Stimulated activated CD8-positive, alpha-beta memory T cell treated with anti-CD3 and anti-CD28 coated beads, Interleukin-15, amount 100 ng/mL, for 4 hours (primary cell): ENCODE data around the gene CNIH3.

Experiments
- DNase-seq, 2 donors: peaks; one replicate each; pipeline ENCODE4 v3.0.0-alpha.2; 2020; ENCODE audit warnings: low read depth in 2 of 2

The CNIH3 gene

DNA sequence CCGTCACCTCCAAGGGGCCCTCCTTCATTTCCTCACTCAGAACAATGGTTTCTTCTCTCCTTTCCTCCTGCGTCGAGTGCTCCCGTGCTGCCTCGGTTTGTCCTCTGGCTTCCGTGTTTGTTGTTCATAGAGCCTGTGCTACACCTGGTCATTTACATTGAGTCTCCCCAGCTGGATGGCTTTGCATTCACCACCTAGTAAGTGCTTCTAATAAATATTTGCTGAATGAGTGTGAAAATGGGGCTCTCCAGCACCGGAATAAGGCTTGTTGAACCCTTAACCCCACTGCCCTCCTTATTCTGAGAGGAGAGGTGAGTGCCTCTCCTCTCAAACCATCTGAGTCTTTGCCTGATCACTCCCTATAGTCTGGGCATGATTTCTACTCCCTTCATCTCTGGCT, 104.9 kb downstream of the CNIH3 start:
- DNase-seq, result no peak

DNA sequence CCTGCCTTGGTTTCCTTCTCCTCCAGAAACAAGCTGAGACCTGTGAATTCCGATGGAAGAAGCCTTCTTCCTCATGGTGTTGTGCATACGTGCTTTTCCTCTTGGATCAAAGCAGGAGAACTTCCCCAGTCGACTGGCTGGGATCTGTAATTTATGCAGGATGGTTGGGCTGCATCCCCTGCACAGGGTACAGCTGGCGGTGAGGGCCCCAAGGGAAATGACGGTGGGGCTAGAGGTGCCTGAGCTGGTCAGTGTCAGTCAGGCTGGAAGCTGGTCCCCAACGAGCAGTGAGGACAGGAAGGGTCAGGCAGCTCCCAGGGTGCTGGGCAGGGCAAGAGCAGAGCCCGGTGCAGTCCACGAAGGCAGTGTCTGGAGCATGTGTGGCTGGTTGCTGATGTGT, 106.7 kb downstream of the CNIH3 start:
- no peak for DNase-seq

DNA sequence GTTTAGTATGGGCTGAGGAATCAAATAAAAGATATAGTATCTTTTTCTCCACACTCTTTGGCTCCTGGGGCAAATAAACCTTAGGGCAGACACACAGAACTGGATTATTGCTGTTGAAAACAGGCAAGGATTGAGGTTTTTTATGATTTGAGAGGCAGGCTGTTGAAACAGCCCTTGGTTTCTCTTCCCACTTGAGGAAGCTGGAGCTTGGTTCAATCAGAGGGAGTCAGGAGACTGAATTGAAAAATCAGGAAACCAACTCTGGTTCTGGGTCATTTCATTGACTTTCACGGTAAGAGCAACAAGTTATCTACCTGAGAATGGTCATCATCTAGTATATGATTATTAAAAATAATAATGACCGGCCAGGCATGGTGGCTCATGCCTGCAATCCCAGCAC, 108.4 kb downstream of the CNIH3 start:
- DNase-seq, result no peak

DNA sequence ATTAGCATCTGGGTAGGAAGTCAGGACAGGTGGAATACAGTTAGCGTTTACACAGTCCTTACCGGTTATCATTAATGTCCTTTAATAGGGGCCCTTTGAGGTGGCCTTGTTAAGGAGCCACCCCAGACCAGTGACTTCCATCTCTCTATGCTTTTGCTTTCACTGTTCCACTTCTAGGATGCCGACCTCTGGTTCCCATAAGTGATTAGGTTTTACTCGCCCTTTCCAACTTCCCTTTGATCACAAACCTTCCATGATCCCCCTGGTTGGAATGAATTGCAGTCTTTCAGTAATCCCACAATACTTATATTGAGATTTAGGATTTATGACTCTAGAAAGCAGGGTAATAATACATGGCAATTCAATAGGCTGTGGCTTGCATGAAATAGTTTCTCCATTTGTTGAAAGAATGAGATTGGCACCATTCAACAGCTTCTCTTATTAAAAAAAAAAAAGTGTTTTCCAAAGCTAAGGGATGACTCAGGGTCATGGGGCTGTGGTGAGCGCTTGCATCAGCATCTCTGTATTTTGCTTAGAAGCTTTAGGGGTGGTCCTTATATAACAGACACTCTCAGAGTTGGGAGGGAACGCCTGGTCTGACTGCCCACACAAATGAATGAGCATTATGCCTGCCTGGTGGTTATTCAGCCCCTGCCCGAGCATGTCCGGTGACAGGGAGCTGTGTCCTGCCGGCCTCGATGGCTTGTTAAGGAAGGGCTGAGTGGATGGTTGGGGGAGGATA, 110.5 kb downstream of the CNIH3 start:
- no peak for DNase-seq

DNA sequence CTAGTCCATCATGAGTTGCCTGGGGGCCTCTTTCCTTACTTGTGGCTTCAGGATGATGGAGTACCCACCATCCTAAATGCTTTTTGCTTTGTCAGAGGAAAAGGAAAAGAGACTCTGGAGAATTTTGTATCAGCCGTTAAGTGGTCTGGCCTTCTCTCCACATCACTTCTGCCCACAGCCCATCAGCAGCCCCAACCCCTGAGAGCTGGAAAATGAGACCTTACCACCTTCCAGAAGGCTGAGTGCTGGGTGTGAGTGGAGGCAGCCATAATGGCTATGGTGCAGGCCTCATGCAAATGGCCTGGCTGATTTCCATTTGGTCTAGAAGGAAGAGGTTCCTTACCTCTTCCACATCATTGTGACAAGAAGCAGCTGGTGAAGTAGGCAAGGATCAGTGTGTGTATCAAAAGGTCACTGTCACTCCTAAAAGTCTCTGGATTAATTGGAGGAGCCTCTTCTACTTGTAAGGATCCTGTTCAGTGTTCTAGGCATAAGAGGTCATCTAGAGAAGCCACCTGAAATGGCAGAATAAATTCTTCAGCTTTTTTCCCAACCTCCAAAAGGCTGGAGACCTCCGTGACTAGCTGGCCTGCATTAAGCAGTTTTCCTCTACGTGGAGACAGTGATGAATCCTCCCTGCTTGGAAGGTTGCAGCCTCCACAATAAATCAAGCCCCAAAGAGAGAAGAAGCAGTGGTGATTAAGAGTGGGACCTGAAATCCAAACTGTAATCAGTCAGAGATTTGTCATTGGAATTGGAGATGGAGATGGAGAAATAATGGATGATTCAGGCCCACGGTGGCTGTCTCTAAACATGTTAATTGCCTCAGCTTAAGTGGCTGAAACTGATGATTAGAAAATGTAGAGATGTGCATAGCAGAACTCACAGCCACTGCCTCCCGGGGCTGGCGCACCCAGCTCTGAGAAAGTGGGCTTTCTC, 111.5 kb downstream of the CNIH3 start:
- no peak for DNase-seq

DNA sequence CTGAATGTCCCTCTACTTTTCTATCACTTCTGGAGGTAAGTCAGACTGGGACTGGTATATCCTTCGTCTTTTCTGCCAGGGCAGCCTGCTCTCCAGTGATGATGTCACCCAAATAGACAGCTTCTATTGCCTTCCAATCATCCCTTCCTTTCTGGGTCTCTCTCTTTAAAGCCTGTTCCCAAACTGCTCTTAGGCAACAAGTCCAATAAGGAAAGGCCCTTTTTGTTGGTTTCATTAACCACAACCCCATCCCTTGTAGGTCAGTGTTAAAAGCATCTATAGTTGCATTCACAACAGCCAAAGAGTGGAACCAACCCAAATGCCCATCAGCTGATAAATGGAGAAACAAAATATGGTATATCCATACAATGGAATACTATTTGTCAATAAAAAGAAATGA, 114.4 kb downstream of the CNIH3 start:
- no peak for DNase-seq

DNA sequence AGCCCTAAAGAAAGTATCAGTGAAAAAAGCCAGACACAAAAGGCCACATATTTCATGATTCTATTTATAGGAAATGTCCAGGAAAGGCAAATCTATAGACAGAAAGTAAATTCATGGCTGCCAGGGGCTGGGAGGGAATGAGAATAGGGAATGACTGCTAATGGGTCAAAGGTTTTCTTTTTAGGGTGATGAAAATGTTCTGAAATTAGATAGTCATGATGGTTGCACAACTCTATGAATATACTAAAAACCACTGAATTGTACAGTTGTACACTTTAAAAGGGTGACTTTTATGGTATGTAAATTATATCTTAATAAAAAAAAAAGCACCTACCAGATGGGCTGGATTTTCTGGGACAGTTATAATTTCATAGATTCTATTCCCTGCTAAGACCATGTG, 114.8 kb downstream of the CNIH3 start:
- no peak for DNase-seq

DNA sequence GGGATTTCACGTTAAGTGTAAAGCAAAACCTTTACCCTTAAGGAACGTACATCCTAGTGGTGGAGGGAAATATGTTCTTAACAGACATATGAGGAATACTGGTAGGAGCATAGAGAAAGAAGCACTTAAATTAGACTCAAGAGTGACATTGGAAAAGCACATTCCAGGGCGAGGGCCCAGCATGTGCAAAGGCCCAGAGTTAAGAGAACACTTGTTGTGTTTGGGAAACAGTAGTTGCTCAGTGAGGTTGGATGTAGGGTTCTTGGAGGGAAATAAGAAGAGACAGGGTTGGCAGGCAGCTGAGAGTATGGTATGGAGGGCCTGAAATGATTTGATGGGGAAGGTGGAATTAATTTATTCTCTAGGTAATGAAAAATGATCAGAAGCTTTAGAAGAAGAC, 115.5 kb downstream of the CNIH3 start:
- DNase-seq, result no peak

DNA sequence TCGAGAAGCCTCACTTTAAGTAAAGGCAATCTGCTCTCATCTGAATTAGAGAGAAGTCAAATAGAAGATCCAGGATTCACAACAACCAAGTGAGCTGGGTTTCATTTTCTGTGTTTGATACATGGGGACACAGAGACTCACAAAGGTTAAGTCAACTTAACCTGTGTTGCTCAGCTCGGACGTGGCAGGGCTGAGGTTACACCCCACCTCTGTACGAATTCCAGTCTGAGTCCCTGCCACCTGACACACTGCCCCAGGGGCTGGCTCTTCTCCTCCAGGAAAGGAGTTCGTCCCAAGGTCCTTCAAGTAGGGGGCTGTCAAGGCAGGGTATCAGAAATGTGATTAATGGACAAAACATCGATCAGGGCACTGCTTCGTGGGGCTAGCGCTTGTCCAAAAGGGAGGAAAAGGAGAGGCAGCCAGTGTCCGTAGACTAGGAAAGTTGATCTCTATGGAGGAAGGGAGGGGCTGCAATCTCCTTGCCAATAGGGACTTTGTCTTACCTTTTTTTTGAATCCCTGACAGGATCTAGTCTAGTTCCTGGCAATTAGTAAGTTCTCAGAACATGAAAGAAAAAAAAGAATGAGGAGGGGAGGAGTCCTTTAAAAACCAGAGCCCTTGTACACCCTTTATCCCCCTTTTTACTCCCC, 116.4 kb downstream of the CNIH3 start:
- no peak for DNase-seq

DNA sequence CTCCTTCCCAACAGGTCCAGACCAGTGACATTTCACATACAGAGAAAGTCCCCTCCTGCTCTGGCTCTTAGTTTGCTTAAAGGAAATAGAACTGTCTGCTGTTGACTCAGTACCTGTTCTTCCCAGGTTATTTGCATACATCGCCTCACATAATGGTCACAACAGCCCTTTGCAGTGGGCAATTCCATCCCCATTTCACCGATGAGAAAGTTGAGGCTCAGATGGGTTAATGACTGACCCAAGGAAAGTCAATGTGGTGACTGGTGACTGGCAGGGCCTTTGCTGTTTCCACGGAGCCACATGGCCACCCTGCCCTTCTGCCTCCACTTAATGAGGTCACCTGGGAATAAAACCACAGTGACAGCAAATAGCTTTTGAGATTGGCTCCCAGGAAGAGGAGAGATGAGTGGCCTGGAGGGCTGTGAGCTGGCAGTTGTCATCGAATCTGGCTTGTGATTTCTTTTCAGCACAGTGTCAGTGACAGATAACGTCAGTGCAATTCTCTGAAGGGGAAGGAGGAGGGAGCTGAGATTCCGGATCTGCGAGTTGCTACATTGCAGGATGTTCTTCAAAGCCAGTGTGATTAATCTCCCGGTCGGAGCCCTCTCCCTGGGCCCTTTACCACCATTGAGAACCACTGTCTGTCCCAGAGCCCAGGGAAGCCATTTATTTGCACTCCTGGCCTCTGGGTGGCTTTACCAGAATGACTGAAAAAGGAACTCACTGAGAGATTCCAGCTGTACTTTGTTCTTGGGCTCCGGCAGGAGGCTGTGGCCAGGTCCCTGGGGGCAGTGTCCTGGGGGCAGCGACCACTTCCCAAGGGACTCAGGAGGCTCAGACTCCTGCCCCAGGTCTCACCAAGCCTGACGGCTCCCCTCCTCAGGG, 117.2 kb downstream of the CNIH3 start:
- no peak for DNase-seq

DNA sequence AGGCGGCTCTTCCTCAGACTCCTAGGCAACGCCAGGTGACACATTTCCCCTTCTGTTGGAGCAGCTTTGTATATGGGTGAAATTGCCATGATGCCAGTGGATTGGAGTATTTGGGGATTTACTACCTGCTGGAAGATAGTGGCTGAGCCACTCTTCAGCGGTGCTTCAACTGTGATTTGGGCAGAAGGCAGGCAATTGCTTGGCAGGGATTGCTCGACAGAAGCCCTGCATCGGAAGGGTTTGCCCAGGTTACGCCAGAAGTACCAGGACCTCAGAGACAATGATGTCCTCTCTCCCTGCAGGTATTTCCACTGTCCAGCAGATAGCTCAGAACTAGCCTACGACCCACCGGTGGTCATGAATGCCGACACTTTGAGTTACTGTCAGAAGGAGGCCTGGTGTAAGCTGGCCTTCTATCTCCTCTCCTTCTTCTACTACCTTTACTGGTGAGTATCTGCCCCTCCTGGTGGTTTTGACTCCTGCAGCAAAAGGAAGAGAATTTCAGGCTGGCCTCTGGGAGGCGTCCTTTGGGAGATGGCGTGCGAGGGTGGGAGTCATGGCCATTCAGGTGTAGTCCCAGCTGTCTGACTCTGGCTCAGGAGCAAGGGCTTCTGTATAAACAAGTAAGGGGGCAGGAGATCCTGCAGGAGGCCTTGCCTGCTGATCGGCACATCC, 118.3 kb downstream of the CNIH3 start:
- no peak for DNase-seq

DNA sequence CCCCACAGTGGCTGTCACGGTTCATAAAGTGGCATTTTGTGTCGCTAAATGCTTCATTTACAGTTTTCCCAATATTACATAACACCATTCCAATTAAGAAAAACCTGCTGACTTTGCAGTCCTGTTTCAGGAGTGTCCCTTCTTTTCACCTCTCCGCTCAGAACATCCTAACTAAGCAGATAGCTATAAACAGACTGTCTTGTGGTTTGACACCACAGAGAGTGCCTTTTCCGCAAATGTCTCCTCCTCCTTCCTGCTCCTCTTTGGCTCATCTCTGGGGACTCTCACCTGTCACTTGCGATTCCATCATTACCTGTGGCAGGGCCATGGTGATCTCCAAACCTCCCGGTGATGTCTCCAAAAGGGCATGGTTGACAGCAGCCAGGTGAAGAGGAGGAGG, 119.0 kb downstream of the CNIH3 start:
- no peak for DNase-seq

DNA sequence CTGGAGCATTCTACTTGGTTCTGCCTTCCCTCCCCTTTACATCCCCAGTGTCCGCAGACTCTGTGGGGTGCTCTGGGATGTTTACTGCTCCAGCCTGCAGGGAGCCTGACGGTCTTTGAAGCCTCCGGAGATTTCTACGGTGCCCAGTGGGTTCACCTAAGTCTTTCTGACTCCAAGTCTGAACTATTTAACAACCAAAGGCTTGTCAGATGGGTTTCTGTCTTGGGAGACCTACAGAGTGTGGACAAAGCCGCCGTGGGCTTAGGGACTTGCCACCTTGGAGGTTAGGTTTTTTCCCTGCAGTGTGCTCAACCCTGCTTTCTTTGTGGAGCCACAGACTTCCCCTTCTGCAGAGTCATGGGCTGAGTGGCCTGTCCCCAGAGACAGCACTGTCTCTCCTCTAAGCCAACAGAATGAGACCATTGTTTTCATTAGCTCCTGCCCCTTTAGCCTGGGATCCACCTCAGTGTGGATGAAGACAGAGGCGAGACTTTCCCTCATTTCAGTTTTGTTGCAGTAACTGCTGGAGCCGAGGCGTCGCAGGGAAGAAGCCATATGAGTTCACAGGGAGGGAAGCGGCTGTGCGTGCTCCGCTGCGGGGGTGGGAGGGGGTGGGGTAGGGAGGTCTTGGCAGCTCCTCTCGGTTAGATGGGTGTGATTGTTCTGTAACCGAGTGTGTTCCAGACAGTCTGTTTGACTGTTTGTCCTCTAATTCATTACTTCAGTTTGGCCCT, 120.7 kb downstream of the CNIH3 start:
- DNase-seq, result no peak

DNA sequence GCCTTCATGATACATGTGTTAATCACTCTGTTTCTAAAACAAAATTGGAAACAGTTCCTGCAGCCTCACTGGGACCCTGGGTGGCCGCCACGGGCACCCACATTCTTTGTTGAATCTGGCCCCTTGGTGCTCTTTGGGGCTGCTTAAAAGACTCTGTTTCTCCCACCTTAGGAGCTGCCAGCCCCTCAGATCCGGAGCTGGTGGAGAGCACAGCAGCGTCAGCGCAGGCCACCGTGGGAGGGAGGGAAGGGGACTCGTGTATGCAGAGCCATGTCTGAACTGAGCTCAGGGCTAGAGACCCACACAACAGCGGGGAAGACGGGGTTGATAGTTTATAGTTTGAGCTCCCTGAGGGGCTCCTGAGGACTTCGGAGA, 121.2 kb downstream of the CNIH3 start:
- no peak for DNase-seq

DNA sequence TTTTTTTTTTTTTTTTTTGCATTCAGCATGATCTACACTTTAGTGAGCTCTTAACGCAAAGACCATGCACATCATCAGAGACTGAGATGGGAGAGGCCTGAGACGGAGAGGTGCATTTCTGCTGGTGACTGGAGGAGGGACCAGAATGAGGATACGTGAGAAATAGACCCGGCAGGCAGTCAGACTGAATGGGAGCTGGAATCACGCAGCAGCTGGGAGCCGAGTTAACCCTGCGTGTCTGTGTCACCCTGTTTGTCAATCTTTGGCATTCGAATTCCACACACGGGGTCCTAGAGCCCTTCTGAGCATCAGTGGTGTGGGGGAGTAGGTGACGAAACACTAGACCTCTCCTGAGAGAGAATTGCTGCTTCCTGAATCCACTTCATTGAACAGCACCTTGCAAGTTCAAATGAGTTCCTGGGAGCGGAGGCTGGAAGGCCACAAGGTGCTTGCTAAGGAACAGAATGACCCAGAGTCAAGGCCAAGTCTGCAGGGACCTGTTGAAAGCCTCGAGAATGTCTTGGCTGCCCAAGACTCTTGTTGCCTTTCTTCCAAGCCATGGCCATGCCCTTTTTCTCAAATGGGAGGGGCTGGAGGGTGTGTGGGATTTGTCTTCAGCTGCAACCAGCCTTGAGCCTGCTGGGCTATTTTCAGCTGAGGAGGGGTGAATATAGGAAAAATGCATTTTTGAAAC, 123.3 kb downstream of the CNIH3 start:
- DNase-seq, result no peak

DNA sequence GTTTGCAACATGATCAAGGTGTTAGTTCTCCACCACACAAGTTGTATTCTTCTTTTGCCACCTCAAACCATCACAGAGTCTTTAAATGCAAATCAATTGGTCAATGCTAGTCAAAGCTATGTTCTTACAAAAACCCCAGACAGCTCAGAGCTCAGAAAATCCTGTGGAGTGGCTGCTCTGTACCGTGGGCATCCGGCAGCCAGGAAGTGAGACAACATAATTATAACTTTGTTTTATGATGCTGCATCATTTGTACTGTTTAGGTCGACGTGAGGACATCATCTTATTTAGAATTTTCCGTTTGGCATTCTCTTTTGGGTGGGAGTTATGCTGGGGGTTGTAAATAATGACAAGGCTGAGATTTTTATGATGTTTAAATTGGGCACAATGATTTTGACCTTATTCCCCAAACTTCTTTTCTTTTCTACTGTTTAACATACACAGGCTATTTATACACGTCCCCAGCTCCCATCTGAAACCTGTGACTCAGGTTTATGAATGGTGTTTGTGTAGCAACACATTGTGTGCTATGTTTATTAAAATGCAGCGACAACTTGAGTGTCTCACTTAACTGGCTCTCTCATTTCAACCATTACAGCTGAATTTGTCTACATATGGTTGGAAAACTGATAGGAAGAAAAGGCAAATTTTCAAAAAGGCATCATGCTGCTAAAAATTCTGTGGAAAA, 124.0 kb downstream of the CNIH3 start:
- no peak for DNase-seq

DNA sequence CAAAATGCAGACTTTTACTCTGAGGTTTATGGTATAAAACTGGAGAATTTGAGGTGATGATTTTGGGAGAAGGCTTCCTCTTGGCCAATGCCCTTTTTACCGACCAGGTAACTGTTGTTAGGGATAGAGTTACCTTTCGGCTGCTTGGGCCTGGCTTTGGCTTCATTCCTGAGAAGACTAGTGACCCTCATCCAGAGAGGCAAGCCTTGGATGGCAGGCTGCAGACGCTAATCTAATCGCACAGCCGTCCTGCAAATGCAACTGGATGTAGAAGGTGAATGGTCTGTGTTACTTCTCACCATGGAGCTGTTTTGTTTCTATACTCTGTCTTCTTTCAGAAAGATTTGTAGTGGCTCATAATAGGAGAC, 124.6 kb downstream of the CNIH3 start:
- DNase-seq, result no peak

DNA sequence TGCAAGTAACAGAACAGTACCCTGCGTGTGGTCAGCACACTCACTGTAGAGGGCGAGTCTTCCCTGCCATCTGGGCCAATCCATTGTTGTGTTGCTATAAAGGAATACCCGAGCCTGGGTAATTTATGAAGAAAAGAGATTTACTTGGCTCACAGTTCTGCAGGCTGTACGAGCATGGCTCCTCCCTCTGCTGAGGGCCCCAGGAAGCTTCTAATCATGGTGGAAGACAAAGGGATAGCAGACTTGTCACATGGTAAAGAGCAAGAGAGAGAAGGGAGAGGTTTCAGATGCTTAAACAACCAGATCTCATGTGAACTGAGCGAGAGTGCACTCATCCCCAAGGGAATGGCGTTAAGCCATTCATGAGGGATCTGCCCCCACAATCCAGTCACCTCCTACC, 126.2 kb downstream of the CNIH3 start:
- no peak for DNase-seq

DNA sequence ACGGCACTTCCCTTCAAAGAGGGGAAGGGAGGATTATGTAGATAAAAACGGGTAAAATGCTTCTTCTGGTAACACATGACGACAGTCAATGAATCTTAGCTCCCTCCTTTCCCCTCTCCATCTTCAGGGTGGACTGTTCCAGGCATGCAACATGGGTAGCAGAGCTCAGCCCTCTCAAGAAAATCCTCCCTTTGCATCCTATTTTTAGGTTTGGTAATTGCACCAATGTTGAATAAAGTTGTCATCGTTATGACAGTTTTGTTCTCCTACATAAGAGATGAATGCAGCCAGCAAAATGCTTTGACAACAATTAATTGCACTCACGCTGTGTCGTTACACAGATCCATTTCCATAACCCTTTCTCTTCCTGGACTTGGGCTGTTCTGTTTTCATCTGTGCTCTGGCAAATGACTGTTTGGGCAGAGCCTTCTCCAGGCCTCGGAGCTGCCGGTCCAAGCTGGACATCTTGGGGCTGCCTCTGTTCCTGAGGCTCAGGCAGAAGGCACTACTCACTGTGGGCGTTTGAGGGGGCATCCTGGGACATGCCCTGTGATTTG, 127.6 kb downstream of the CNIH3 start:
- no peak for DNase-seq
